SW 1271 (cell line): ENCODE results near the gene ZNF384.

Source experiments
- DNase-seq, 2 experiments: peaks; one replicate each; lab custom pipeline; 2025; lab: John Stamatoyannopoulos, UW

The ZNF384 gene

GRCh38 chr12:6653987-6654386, 35.2 kb downstream of the ZNF384 start:
- no peak for DNase-seq

GRCh38 chr12:6653342-6653741, 35.8 kb downstream of the ZNF384 start:
- DNase-seq = no peak

GRCh38 chr12:6652391-6652790, 36.8 kb downstream of the ZNF384 start:
- DNase-seq = no peak

- DNase-seq = no peak
Observed at GRCh38 chr12:6650832-6651231, 38.3 kb downstream of the ZNF384 start.

GRCh38 chr12:6647083-6647604, 42.0 kb downstream of the ZNF384 start, which contains the start of gene ACRBP:
TSS of gene ACRBP (minus strand) at chr12:6647432. CDS start at chr12:6647366, 66 bp downstream.
- no peak for DNase-seq

- DNase-seq = no peak
Observed at GRCh38 chr12:6646276-6647082, 42.7 kb downstream of the ZNF384 start.

- no peak for DNase-seq
Observed at GRCh38 chr12:6644903-6645302, 44.3 kb downstream of the ZNF384 start.

GRCh38 chr12:6644257-6644596, 44.9 kb downstream of the ZNF384 start:
- DNase-seq = no peak

GRCh38 chr12:6643569-6644256, 45.5 kb downstream of the ZNF384 start:
- no peak for DNase-seq

GRCh38 chr12:6641131-6641530, 48.0 kb downstream of the ZNF384 start:
- DNase-seq = no peak

GRCh38 chr12:6640497-6640896, 48.7 kb downstream of the ZNF384 start:
- DNase-seq = no peak

GRCh38 chr12:6639151-6639801, 49.9 kb downstream of the ZNF384 start:
- DNase-seq = no peak

- DNase-seq = no peak
Observed at GRCh38 chr12:6638305-6638704, 50.9 kb downstream of the ZNF384 start.

- no peak for DNase-seq
Observed at GRCh38 chr12:6635856-6636531, 53.2 kb downstream of the ZNF384 start, which contains the start of gene LPAR5. TSS of gene LPAR5 (minus strand) at chr12:6635959. CDS start at chr12:6621248, 14,711 bp downstream.

GRCh38 chr12:6635375-6635855, 53.8 kb downstream of the ZNF384 start:
- DNase-seq = no peak

- no peak for DNase-seq
Observed at GRCh38 chr12:6632026-6632983, 56.9 kb downstream of the ZNF384 start.

GRCh38 chr12:6631549-6631961, 57.6 kb downstream of the ZNF384 start:
- no peak for DNase-seq

- no peak for DNase-seq
Observed at GRCh38 chr12:6630736-6631135, 58.4 kb downstream of the ZNF384 start.

GRCh38 chr12:6627616-6628015, 61.6 kb downstream of the ZNF384 start:
- no peak for DNase-seq

GRCh38 chr12:6626654-6627283, 62.4 kb downstream of the ZNF384 start:
- DNase-seq = no peak
